BJ (cell line): Measurements from ENCODE around the gene OSBPL7. TPM values are rescaled to one million over a fixed set of nuclear protein-coding genes. Genes with fewer than 3 reads are reported as not detected.

Experiments
- CTCF ChIA-PET: fragments of 350-600 bp; formaldehyde crosslinking; extraction: SDS; loops from one replicate; lab custom pipeline; 2021; ENCODE audit warnings: antibody characterized with exemption, inconsistent platforms; lab: Yijun Ruan, JAX
- POLR2A ChIA-PET: fragments of 300-600 bp; sonication (Branson Sonifier 250); formaldehyde crosslinking; extraction: SDS; loops from one replicate; lab custom pipeline; 2021; ENCODE audit warnings: antibody characterized with exemption; lab: Charles Lee
- DNase-seq: peaks from one replicate; pipeline ENCODE4 v3.0.0-alpha.2; 2011; ENCODE audit warnings: low read depth
- H3K27me3 ChIP-seq: 2 replicates; pipeline ENCODE4 v1.6.0; 2011; ENCODE audit warnings: low read length; ENCODE audit not compliant: control insufficient read depth, insufficient read depth
- H3K36me3 ChIP-seq: 2 replicates; pipeline ENCODE4 v1.5.1; 2011; ENCODE audit warnings: low read length; ENCODE audit not compliant: control insufficient read depth, insufficient read depth
- H3K4me3 ChIP-seq: 2 replicates; pipeline ENCODE4 v1.5.1; 2011; ENCODE audit warnings: low read depth, mild to moderate bottlenecking, control low read depth, low read length
- CTCF ChIP-seq: IDR thresholded peaks from 2 replicates; pipeline ENCODE4 v1.5.1; 2011; ENCODE audit warnings: low read depth, mild to moderate bottlenecking, control low read depth, inconsistent platforms, low read length, moderate library complexity; ENCODE audit not compliant: insufficient read depth
- polyA plus RNA-seq: library from polyadenylated mRNA; depleted of rRNA; stranded (reverse); fragments of >200 nt; gene quantifications from 2 replicates; pipeline ENCODE4 v1.2.3, GENCODE V29; 2011; rRNA removed

The OSBPL7 gene
- polyA plus RNA-seq, 1 experiment: 7.6 TPM

GRCh38 chr17:47763913-47764582 is 57.5 kb downstream of the OSBPL7 start:
- no peak for DNase-seq
- ChIA-PET POLR2A (no interaction called here), CTCF (no interaction called here)
- TF ChIP-seq CTCF: no peak
- Histone ChIP-seq H3K27me3 (peaks cover 1% of the 10 kb centered on the region; the same call in 1 of the 2 replicates), H3K4me3 (no peak overlapping the region), H3K36me3 (no peaks in the 10 kb centered on the region)

- CTCF ChIA-PET: no interaction called here
- POLR2A ChIA-PET: no interaction called here
Measured at GRCh38 chr17:47762728-47763127, 58.9 kb downstream of the OSBPL7 start.

GRCh38 chr17:47760409-47761140 is 61.0 kb downstream of the OSBPL7 start:
- no peak for TF ChIP-seq CTCF
- ChIA-PET CTCF (no interaction called here), POLR2A (no interaction called here)
- no peaks in the 10 kb centered on the region for H3K36me3 ChIP-seq
- H3K4me3 ChIP-seq: no peak overlapping the region
- DNase-seq: no peak
- H3K27me3 ChIP-seq: peaks cover 4% of the 10 kb centered on the region; the same call in 1 of the 2 replicates

More at GRCh38 chr17:47762728-47763127, 58.9 kb downstream of the OSBPL7 start:
- TF ChIP-seq CTCF: no peak
- H3K36me3 ChIP-seq: no peaks in the 10 kb centered on the region
- H3K27me3 ChIP-seq: peaks cover 4% of the 10 kb centered on the region; the same call in 1 of the 2 replicates
- no peak for DNase-seq
- H3K4me3 ChIP-seq: no peak overlapping the region

- no peak for DNase-seq
- ChIA-PET POLR2A (no interaction called here), CTCF (interaction anchor here (0.7 to 2.0 kb wide), 2 partner anchors 10 to 18 kb away, joined by 3 to 4 read pairs; no protein-coding TSS in a partner anchor)
- no peak overlapping the region for H3K4me3 ChIP-seq
- H3K27me3 ChIP-seq: peaks cover 5% of the 10 kb centered on the region; the same call in 1 of the 2 replicates
- H3K36me3 ChIP-seq: no peaks in the 10 kb centered on the region
- TF ChIP-seq CTCF: no peak
Measured at GRCh38 chr17:47757386-47757785, 64.2 kb downstream of the OSBPL7 start.

Other genes starting within 250 kb of the OSBPL7 start
- gene KPNB1, start 171.9 kb downstream of the OSBPL7 start, polyA plus RNA-seq: 171 and 184 TPM in 2 replicates
- gene TBKBP1, start 127.6 kb downstream of the OSBPL7 start, polyA plus RNA-seq: 4.7 and 7.3 TPM in 2 replicates
- gene TBX21, start 88.6 kb downstream of the OSBPL7 start, polyA plus RNA-seq: not detected in 2 replicates
- 49.1 and 59.2 TPM in 2 replicates for gene MRPL10, start 9.7 kb upstream of the OSBPL7 start, polyA plus RNA-seq
- gene LRRC46, start 9.9 kb upstream of the OSBPL7 start, polyA plus RNA-seq: 0.58 and 0.80 TPM in 2 replicates
- 18.3 and 41.1 TPM in 2 replicates for gene SCRN2, start 19.5 kb upstream of the OSBPL7 start, polyA plus RNA-seq
- 0.05 and 0.07 TPM in 2 replicates for gene SP6, start 29.4 kb upstream of the OSBPL7 start, polyA plus RNA-seq
- gene SP2, start 74.4 kb upstream of the OSBPL7 start, polyA plus RNA-seq: 4.0 and 5.9 TPM in 2 replicates
- 15.9 and 19.6 TPM in 2 replicates for gene PNPO, start 119.8 kb upstream of the OSBPL7 start, polyA plus RNA-seq
- gene PRR15L, start 136.1 kb upstream of the OSBPL7 start, polyA plus RNA-seq: not detected in 2 replicates
- 76.6 and 98.1 TPM in 2 replicates for gene CDK5RAP3, start 149.3 kb upstream of the OSBPL7 start, polyA plus RNA-seq
- gene COPZ2, start 216.0 kb upstream of the OSBPL7 start, polyA plus RNA-seq: 132 and 181 TPM in 2 replicates
- gene NFE2L1, start 226.6 kb upstream of the OSBPL7 start, polyA plus RNA-seq: 255 and 281 TPM in 2 replicates